T47D (cell line): ENCODE measurements around the gene ADCY5.

Experiments used
- DNase-seq, 2 experiments: peaks; one replicate each; pipeline versions ENCODE4 v3.0.0 to v3.0.0-alpha.2; 2011 to 2012; ENCODE audit warnings: low read depth in 1 of 2, low spot score in 1 of 2
- JUND ChIP-seq: IDR thresholded peaks from 2 replicates; pipeline ENCODE4 v1.6.1; 2012; ENCODE audit warnings: low read depth
- in situ Hi-C: cut with HindIII; loops from 2 replicates; pipeline ENCODE4 v1.10.0; 2016; ENCODE audit warnings: low sequenced_read_pairs, low pct_unique_long_range_greater_than_20kb

Gene ADCY5

GRCh38 chr3:123294296-123294938 lies 154.5 kb downstream of the ADCY5 start:
- in situ Hi-C loops = no loop called here
- DNase-seq = no peak
- no peak for TF ChIP-seq JUND

- in situ Hi-C loops = no loop called here
- no peak for TF ChIP-seq JUND
- DNase-seq = no peak
Measured at GRCh38 chr3:123292321-123293310, 156.3 kb downstream of the ADCY5 start.

- in situ Hi-C loops = no loop called here
- TF ChIP-seq JUND = no peak
- DNase-seq = no peak
Measured at GRCh38 chr3:123291404-123291803, 157.5 kb downstream of the ADCY5 start.

GRCh38 chr3:123290962-123291361 lies 157.9 kb downstream of the ADCY5 start:
- in situ Hi-C loops = no loop called here
- TF ChIP-seq JUND = no peak
- DNase-seq = no peak

- no peak for TF ChIP-seq JUND
- no peak for DNase-seq
- in situ Hi-C loops = no loop called here
Measured at GRCh38 chr3:123290107-123290930, 158.6 kb downstream of the ADCY5 start.

- in situ Hi-C loops = no loop called here
- TF ChIP-seq JUND = no peak
- DNase-seq = no peak
Measured at GRCh38 chr3:123289391-123290106, 159.3 kb downstream of the ADCY5 start.

GRCh38 chr3:123287962-123288302 lies 161.0 kb downstream of the ADCY5 start:
- DNase-seq = no peak
- in situ Hi-C loops = no loop called here
- TF ChIP-seq JUND = no peak

GRCh38 chr3:123287051-123287961 lies 161.6 kb downstream of the ADCY5 start:
- no peak for TF ChIP-seq JUND
- DNase-seq = no peak
- in situ Hi-C loops = no loop called here

GRCh38 chr3:123286308-123287023 lies 162.4 kb downstream of the ADCY5 start:
- no peak for TF ChIP-seq JUND
- DNase-seq = peak; percentile 87 to 88
- in situ Hi-C loops = no loop called here

GRCh38 chr3:123285931-123286307 lies 163.0 kb downstream of the ADCY5 start:
- DNase-seq = no peak
- in situ Hi-C loops = no loop called here
- TF ChIP-seq JUND = no peak

GRCh38 chr3:123285479-123285878 lies 163.4 kb downstream of the ADCY5 start:
- in situ Hi-C loops = no loop called here
- no peak for DNase-seq
- TF ChIP-seq JUND = no peak
